ENCODE measurements around the gene SFXN3. TPM values are rescaled to one million over a fixed set of nuclear protein-coding genes. Genes with fewer than 3 reads are reported as not detected.
A peak's percentile ranks its signal among the peaks of the same experiment; 100 is the strongest.

The SFXN3 gene
- total and polyA plus RNA-seq, 2 of the 8 experiments (the other 6 are each of a cell fraction or from before 2014, with no cell fraction given), result 2.6 to 2.8 TPM

GRCh38 chr10:101031796-101032636, 982 bp downstream of the SFXN3 start (continued):
- TF ChIP-seq EGR1 (IDR thresholded peaks at IDR 0.05; ENCODE audit: borderline replicate concordance, low read depth, low read length), result peak; percentile 16; the same call in 1 of the 2 replicates
- TF ChIP-seq FOSL1 (IDR thresholded peaks at IDR 0.05; ENCODE audit: insufficient read depth, low read depth, low read length), result no peak
- peak; percentile 61 for TF ChIP-seq SUZ12 (IDR thresholded peaks at IDR 0.05; ENCODE audit: low read length)
- 0 out of 2 replicates have a peak, but pooled peaks have one; percentile 18 for TF ChIP-seq RBBP5 (IDR thresholded peaks at IDR 0.05; ENCODE audit: borderline replicate concordance, low read depth, low read length)
- no peak for TF ChIP-seq SIRT6 (IDR thresholded peaks at IDR 0.05; ENCODE audit: low read length)
- no peak for TF ChIP-seq JUN (IDR thresholded peaks at IDR 0.05; ENCODE audit: low read depth, low read length)
- TF ChIP-seq HDAC2 (IDR thresholded peaks at IDR 0.05; ENCODE audit: borderline replicate concordance in 1 of 2, low read depth in 2 of 2, low read length in 2 of 2), result no peak
- no peak for TF ChIP-seq CTBP2 (IDR thresholded peaks at IDR 0.05; ENCODE audit: borderline replicate concordance, insufficient read depth, insufficient read length, low read length)
- no peak for TF ChIP-seq CHD2 (IDR thresholded peaks at IDR 0.05; ENCODE audit: low read length)
- TF ChIP-seq KDM4A (IDR thresholded peaks at IDR 0.05; ENCODE audit: low read depth, low read length, severe bottlenecking), result peak; percentile 73

All from H1 (cell line).